NCI-H460 (cell line): ENCODE results near the gene IL15. TPM values are rescaled to one million over a fixed set of nuclear protein-coding genes. Genes with fewer than 3 reads are reported as not detected.

ENCODE experiments used
- DNase-seq: peaks from one replicate; pipeline ENCODE4 v3.0.0-alpha.2; 2016; ENCODE audit warnings: low read depth; ENCODE audit errors: extremely low read depth
- total RNA-seq: library from RNA; depleted of rRNA; stranded (reverse); fragments of >200 nt; shearing (Covaris generic); gene quantifications from 2 replicates; pipeline ENCODE4 v1.2.3, GENCODE V29; 2014

Gene IL15
- total RNA-seq, 1 experiment from 2014 or later = 5.9 TPM

DNA sequence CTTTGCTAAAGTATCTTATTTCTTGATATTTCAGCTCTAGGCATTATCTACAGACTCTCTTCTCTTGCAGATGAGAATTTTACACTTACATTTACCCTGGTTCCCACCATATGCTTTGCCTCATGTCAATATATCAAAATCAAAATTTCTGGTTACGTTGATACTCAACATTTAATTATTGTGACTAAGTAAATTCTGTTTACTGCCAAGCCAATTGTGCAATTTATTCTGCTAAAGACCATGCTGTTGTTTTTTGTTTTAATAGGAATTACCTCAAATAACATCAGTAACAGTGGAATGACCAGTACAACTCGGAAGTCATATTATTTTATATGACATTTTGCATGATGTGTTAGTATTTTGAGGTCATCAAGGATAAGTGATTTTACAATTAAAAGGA, 125.5 kb downstream of the IL15 start:
- no peak for DNase-seq

GRCh38 chr4:141763374-141763773, 127.0 kb downstream of the IL15 start:
- no peak for DNase-seq

- DNase-seq = no peak
Observed at GRCh38 chr4:141768954-141769353, 132.6 kb downstream of the IL15 start.

DNA sequence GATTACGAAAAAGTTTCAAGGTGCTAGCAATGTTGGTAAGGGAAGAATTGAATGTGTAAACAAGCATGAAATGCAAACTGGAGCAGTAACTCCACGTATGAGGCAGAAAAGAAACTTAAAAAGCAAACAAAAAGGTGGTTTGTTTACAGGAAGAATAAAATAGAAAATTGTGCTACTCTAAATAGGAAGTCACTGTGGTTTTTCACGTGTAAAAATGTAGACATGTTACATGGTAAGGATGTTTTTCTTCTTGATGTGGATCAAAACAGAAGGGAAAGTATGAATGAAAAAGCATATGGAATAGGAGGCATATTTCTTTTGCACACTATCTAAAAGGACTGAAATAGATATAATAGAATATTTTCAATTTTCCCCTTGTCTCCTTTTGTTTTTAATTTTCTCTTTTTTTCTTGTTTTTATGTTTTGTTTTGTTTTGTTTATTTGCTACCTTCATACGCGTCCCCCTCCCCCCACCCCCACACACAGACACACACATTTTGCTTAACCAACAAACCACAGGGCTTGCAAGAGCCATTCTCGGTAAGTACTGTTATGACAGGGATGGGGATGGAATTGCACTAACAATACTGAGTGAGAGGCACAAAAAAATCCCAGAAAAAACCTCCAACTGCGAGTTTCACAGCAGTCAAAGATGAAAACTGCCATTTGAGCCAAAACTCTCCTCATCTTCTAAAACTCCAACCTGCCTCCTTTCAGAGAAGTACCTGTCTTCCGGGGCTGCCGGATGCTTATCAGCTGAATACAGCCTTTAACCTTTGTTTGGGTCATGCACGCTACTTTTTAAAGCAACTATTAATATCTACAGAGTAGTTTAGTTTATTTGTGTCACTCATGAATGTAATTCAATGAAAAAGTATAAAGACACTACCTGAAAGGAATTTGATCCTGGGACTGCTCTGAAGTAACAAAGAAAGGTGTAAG, 135.8 kb downstream of the IL15 start:
- DNase-seq = no peak

- no peak for DNase-seq
Observed at GRCh38 chr4:141772838-141773237, 136.5 kb downstream of the IL15 start.

GRCh38 chr4:141782205-141782604, 145.8 kb downstream of the IL15 start:
- DNase-seq = no peak
